PC-3 (cell line): Measurements from ENCODE around the gene LMAN1.

Source experiments
- EZH2 ChIP-seq: fragments of 300-600 bp; sonication (generic); IDR thresholded peaks from one replicate; pipeline ENCODE4 v1.6.1; 2017; ENCODE audit warnings: antibody characterized with exemption, mild to moderate bottlenecking, low read length; ENCODE audit not compliant: unreplicated experiment
- TF ChIP-seq, protein P1 (sequence below): fragments of 300-600 bp; sonication (generic); conservative IDR thresholded peaks from 2 replicates; pipeline ENCODE4 v1.5.1; 2017; ENCODE audit warnings: antibody characterized with exemption, low read depth, mild to moderate bottlenecking, low read length

DNA sequence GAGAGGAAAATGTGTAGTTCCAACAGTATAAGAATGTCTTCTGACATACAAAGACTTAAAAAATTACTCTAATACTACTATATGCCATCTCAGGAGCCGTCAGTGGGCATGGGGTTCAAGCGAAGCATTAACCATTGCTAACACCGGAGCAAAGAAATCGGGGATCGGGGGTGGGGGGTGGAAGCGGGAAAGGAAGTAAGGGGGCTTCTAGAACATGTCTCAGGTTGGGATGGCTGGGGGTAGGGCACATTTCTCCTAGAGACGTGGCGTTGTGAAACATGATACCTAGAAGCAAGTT lies 702 bp downstream of the LMAN1 start:
- TF ChIP-seq, protein P1, sequence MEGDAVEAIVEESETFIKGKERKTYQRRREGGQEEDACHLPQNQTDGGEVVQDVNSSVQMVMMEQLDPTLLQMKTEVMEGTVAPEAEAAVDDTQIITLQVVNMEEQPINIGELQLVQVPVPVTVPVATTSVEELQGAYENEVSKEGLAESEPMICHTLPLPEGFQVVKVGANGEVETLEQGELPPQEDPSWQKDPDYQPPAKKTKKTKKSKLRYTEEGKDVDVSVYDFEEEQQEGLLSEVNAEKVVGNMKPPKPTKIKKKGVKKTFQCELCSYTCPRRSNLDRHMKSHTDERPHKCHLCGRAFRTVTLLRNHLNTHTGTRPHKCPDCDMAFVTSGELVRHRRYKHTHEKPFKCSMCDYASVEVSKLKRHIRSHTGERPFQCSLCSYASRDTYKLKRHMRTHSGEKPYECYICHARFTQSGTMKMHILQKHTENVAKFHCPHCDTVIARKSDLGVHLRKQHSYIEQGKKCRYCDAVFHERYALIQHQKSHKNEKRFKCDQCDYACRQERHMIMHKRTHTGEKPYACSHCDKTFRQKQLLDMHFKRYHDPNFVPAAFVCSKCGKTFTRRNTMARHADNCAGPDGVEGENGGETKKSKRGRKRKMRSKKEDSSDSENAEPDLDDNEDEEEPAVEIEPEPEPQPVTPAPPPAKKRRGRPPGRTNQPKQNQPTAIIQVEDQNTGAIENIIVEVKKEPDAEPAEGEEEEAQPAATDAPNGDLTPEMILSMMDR = no peak
- no peak for TF ChIP-seq EZH2
